K562 (cell line): ENCODE data around the gene SMC3. TPM values are rescaled to one million over a fixed set of nuclear protein-coding genes. Genes with fewer than 3 reads are reported as not detected.

Experiments
- ATAC-seq: fragments of 200-7000 bp; cut with Tn5 transposase; 3 replicates; pipeline ENCODE4 v1.9.1; 2020; ENCODE audit warnings: moderate library complexity
- BruUV-seq: library from RNA; stranded (reverse); fragments of 400-500 nt; replicated peaks from 2 replicates; lab custom pipeline; 2021; lab: Mats Ljungman, UMichigan
- CTCF ChIA-PET: fragments of 300-600 bp; formaldehyde crosslinking; extraction: SDS; loops from one replicate; lab custom pipeline; 2021; ENCODE audit warnings: low intra/inter-chr PET ratio; lab: Yijun Ruan, JAX
- POLR2A ChIA-PET: fragments of 300-600, 350-650 bp; sonication (Branson Sonifier 250); formaldehyde crosslinking; extraction: SDS; loops from one replicate; lab custom pipeline; 2021; ENCODE audit warnings: antibody characterized with exemption, inconsistent platforms; lab: Yijun Ruan, JAX
- DNase-seq, 4 experiments: peaks; one replicate each; pipeline versions ENCODE4 v3.0.0 to v3.0.0-alpha.2; 2011 to 2018; ENCODE audit warnings: low spot score in 3 of 4, mixed read lengths in 3 of 4; ENCODE audit errors: extremely low read depth in 1 of 4
- FAIRE-seq: peaks from 2 replicates; lab custom pipeline; 2011; peaks lifted over from hg19 to GRCh38; lab: Jason Lieb, UNC
- H2AFZ ChIP-seq: 2 replicates; pipeline ENCODE4 v1.6.0; 2011; ENCODE audit warnings: low read depth, low read length, control low read depth, inconsistent platforms
- H3K27ac ChIP-seq: fragments of 200-600 bp; 3 replicates; pipeline ENCODE4 v1.8.0; 2011; ENCODE audit warnings: low read depth, mild to moderate bottlenecking, control low read depth, inconsistent platforms, low read length, moderate library complexity, mixed read lengths; ENCODE audit errors: extremely low read depth
- H3K27me3 ChIP-seq, 2 experiments: fragments of 300-600 bp in 1 of 2; 2 replicates in 1 of 2; 3 replicates in 1 of 2; pipeline versions ENCODE4 v1.6.0 to v1.8.0; 2011; ENCODE audit warnings: inconsistent platforms in 2 of 2, low read length in 2 of 2, mild to moderate bottlenecking in 1 of 2, mixed read lengths in 1 of 2, moderate library complexity in 1 of 2; ENCODE audit not compliant: control insufficient read depth in 2 of 2, insufficient read depth in 2 of 2
- H3K36me3 ChIP-seq: fragments of 300-600 bp; 3 replicates; pipeline ENCODE4 v1.8.0; 2011; ENCODE audit warnings: mild to moderate bottlenecking, low read length, inconsistent platforms; ENCODE audit not compliant: control insufficient read depth, insufficient read depth
- H3K4me1 ChIP-seq, 2 experiments: fragments of 200-600 bp in 1 of 2; replicated peaks in 1 of 2; 2 replicates in 1 of 2; 3 replicates in 1 of 2; pipeline versions ENCODE4 v1.5.1 to v1.8.0; 2011; ENCODE audit warnings: inconsistent platforms in 2 of 2, low read length in 2 of 2, mild to moderate bottlenecking in 1 of 2, mixed read lengths in 1 of 2, moderate library complexity in 1 of 2; ENCODE audit not compliant: control insufficient read depth in 2 of 2, insufficient read depth in 2 of 2
- H3K4me2 ChIP-seq: 2 replicates; pipeline ENCODE4 v1.6.1; 2011; ENCODE audit warnings: low read length, control low read depth, inconsistent platforms, mixed read lengths; ENCODE audit not compliant: insufficient read depth
- H3K4me3 ChIP-seq: fragments of 200-600 bp; sonication (generic), shearing (Covaris generic); 2 replicates; pipeline ENCODE4 v1.5.1; 2016; ENCODE audit warnings: control low read depth, inconsistent platforms
- H3K79me2 ChIP-seq: fragments of 200-600 bp; 3 replicates; pipeline ENCODE4 v1.8.0; 2011; ENCODE audit warnings: low read length, inconsistent platforms; ENCODE audit not compliant: control insufficient read depth, insufficient read depth
- H3K9ac ChIP-seq, 2 experiments: 2 replicates each; pipeline versions ENCODE4 v1.6.0 to v1.6.1; 2011; ENCODE audit warnings: low read depth in 2 of 2, low read length in 2 of 2, control low read depth in 1 of 2, inconsistent platforms in 1 of 2, mild to moderate bottlenecking in 1 of 2, mixed read lengths in 1 of 2; ENCODE audit not compliant: insufficient read depth in 1 of 2
- H3K9me1 ChIP-seq: one replicate; pipeline ENCODE4 v1.6.0; 2011; ENCODE audit warnings: inconsistent platforms, mild to moderate bottlenecking, low read length, moderate library complexity; ENCODE audit not compliant: control insufficient read depth, insufficient read depth
- H3K9me3 ChIP-seq: replicated peaks from 2 replicates; pipeline ENCODE4 v1.5.1; 2011; ENCODE audit warnings: low read depth, low read length, inconsistent platforms; ENCODE audit not compliant: control insufficient read depth, insufficient read depth
- H4K20me1 ChIP-seq: replicated peaks from 2 replicates; pipeline ENCODE4 v1.6.1; 2011; ENCODE audit warnings: low read length, inconsistent platforms, mixed read lengths; ENCODE audit not compliant: control insufficient read depth, insufficient read depth
- CXXC5 ChIP-seq: fragments of 250-450 bp; sonication (Bioruptor Pico); IDR thresholded peaks from 2 replicates; pipeline ENCODE4 v1.8.0; 2022; ENCODE audit warnings: inconsistent platforms, mild to moderate bottlenecking, moderate library complexity
- EGR1 ChIP-seq: fragments of 450-650 bp; conservative IDR thresholded peaks from 2 replicates; pipeline ENCODE4 v1.6.1; 2017; ENCODE audit warnings: mild to moderate bottlenecking
- HDAC1 ChIP-seq, 2 experiments: fragments of 450-650 bp; IDR thresholded peaks; 2 replicates each; pipeline ENCODE4 v1.6.1; 2016 to 2017; ENCODE audit warnings: inconsistent platforms in 1 of 2, mild to moderate bottlenecking in 1 of 2, moderate library complexity in 1 of 2
- KDM5B ChIP-seq: fragments of 200-600 bp; sonication (generic); IDR thresholded peaks from 2 replicates; pipeline ENCODE4 v1.6.1; 2012; ENCODE audit warnings: low read depth, mild to moderate bottlenecking, moderate library complexity, low read length, control low read depth, inconsistent platforms; ENCODE audit not compliant: insufficient replicate concordance
- MLLT1 ChIP-seq, 2 experiments: fragments of 450-650 bp; IDR thresholded peaks; 2 replicates each; pipeline ENCODE4 v1.6.1; 2016
- MXD1 ChIP-seq: fragments of 250-450 bp; sonication (Bioruptor Pico); IDR thresholded peaks from 2 replicates; pipeline ENCODE4 v1.8.0; 2021; ENCODE audit warnings: borderline replicate concordance, mild to moderate bottlenecking, moderate library complexity; ENCODE audit not compliant: poor library complexity, severe bottlenecking
- NCOA6 ChIP-seq: fragments of 450-650 bp; IDR thresholded peaks from 2 replicates; pipeline ENCODE4 v1.6.1; 2017; ENCODE audit warnings: mild to moderate bottlenecking
- NFRKB ChIP-seq: fragments of 450-650 bp; IDR thresholded peaks from 2 replicates; pipeline ENCODE4 v1.6.1; 2016; ENCODE audit warnings: low read depth
- NR2C2 ChIP-seq, 2 experiments: fragments of 200-800 bp in 1 of 2; sonication (Bioruptor generic) in 1 of 2; sonication (generic) in 1 of 2; formaldehyde crosslinking in 1 of 2; IDR thresholded peaks; 2 replicates each; pipeline versions ENCODE4 v1.6.1 to v1.8.0; 2016 to 2022; ENCODE audit warnings: mild to moderate bottlenecking in 1 of 2, missing compliant biosample characterization in 1 of 2, missing genetic modification characterization in 1 of 2, missing genetic modification reagents in 1 of 2
- NR4A1 ChIP-seq, 2 experiments: fragments of 250-450 bp in 1 of 2; fragments of 450-650 bp in 1 of 2; sonication (Bioruptor Pico) in 1 of 2; IDR thresholded peaks; 2 replicates each; pipeline versions ENCODE4 v1.4.0 to v1.6.1; 2016 to 2020; ENCODE audit warnings: mild to moderate bottlenecking in 2 of 2, missing compliant biosample characterization in 1 of 2, missing genetic modification characterization in 1 of 2, moderate library complexity in 1 of 2
- NRF1 ChIP-seq, 2 experiments: fragments of 450-650 bp; IDR thresholded peaks in 1 of 2; conservative IDR thresholded peaks in 1 of 2; 2 replicates each; pipeline ENCODE4 v1.6.1; 2014; ENCODE audit warnings: mild to moderate bottlenecking in 2 of 2
- PHF8 ChIP-seq: fragments of 200-600 bp; sonication (generic); IDR thresholded peaks from 2 replicates; pipeline ENCODE4 v1.6.1; 2012; ENCODE audit warnings: mixed run types, mild to moderate bottlenecking, inconsistent platforms, low read length, moderate library complexity, borderline replicate concordance
- RBBP5 ChIP-seq: fragments of 200-600 bp; sonication (generic); IDR thresholded peaks from 2 replicates; pipeline ENCODE4 v1.6.1; 2012; ENCODE audit warnings: borderline replicate concordance, mild to moderate bottlenecking, low read length, control low read depth, inconsistent platforms; ENCODE audit not compliant: insufficient read depth, poor library complexity, severe bottlenecking
- RBFOX2 ChIP-seq: fragments of 200-400 bp; formaldehyde crosslinking; IDR thresholded peaks from 2 replicates; pipeline ENCODE4 v1.6.1; 2017; ENCODE audit warnings: low read depth, mild to moderate bottlenecking, low read length, moderate library complexity
- SMARCA4 ChIP-seq: fragments of 450-650 bp; IDR thresholded peaks from 2 replicates; pipeline ENCODE4 v1.6.1; 2016
- TBP ChIP-seq: optimal IDR thresholded peaks from 2 replicates; pipeline ENCODE3; 2011; ENCODE audit warnings: low read depth, low read length, improper control_type of control experiment
- ZNF175 ChIP-seq: fragments of 200-800 bp; sonication (Bioruptor generic); IDR thresholded peaks from 2 replicates; pipeline ENCODE4 v1.6.1; 2016; ENCODE audit warnings: low read depth, mild to moderate bottlenecking, missing genetic modification characterization, missing compliant biosample characterization
- WGBS: fragments of 100-300 bp; shearing (Covaris generic); methylation state at CpG from one replicate; pipeline ENCODE4 v1.1.6; 2016; ENCODE audit warnings: low coverage, mixed read lengths; ENCODE audit not compliant: insufficient coverage; ENCODE audit errors: missing lambda C conversion rate; 5-methylcytosine and 5-hydroxymethylcytosine counted together
- in situ Hi-C: fragments of 300-500 bp; cut with MboI; formaldehyde crosslinking; loops from 4 replicates; pipeline ENCODE4 v1.15.0; 2018; ENCODE audit warnings: inconsistent platforms, mixed read lengths
- intact Hi-C: fragments of 100-400 bp; cut with micrococcal nuclease; formaldehyde crosslinking; loops from 2 replicates; pipeline ENCODE4 v1.14.2; 2022
- polyA plus RNA-seq, 8 experiments: library from polyadenylated mRNA; depleted of rRNA in 4 of 8; stranded (reverse) in 5 of 8; unstranded in 3 of 8; fragments of >200 nt; fragmentation: Nextera tagmentation in 2 of 8; fragmentation: Illumina TruSeq in 1 of 8; extraction: Ambion mirVana in 2 of 8; extraction: Trizol in 1 of 8; gene quantifications; 2 replicates each; pipeline versions ENCODE4 v1.2.1 to v1.2.3, GENCODE V29; 2011 to 2014; ENCODE audit warnings: inconsistent platforms in 1 of 8, missing spikeins in 1 of 8
- total RNA-seq, 7 experiments: library from RNA; depleted of rRNA in 6 of 7; stranded (reverse); fragments of >200 nt in 6 of 7; fragmentation: Illumina TruSeq in 2 of 7; extraction: Trizol in 2 of 7; gene quantifications; 2 replicates each; pipeline versions ENCODE4 v1.2.1 to v1.2.3, GENCODE V29; 2011 to 2021; ENCODE audit warnings: low replicate concordance in 1 of 7

The SMC3 gene
- total and polyA plus RNA-seq, 9 of the 15 experiments (the other 6 are each of a cell fraction or from before 2014, with no cell fraction given) = 21.3 to 62.6 (median 39.3) TPM

- Histone ChIP-seq H3K9ac (peak overlapping the region; percentile 90 to 93), H3K27me3 (no peaks in the 10 kb centered on the region), H3K4me1 (peaks cover 14 to 18% of the 10 kb centered on the region in 2 experiments), H2AFZ (peak overlapping the region; percentile 77), H3K9me3 (no peaks in the 10 kb centered on the region), H3K27ac (peak overlapping the region; percentile 85), H3K4me3 (peak overlapping the region; percentile 66), H3K9me1 (no peaks in the 10 kb centered on the region), H3K79me2 (peaks cover 56% of the 10 kb centered on the region), H4K20me1 (no peaks in the 10 kb centered on the region), H3K36me3 (no peaks in the 10 kb centered on the region), H3K4me2 (peak overlapping the region; percentile 84)
- 1% methylated on average over 24 of the region's 31 CpGs for WGBS
- intact Hi-C loops (loop anchor here (5.0 kb wide), 1 partner anchor 227 kb away; the partner anchor contains the start of gene PDCD4), in situ Hi-C loops (no loop called here)
- POLR2A ChIA-PET = interaction anchor here (1.0 to 1.7 kb wide), 3 partner anchors 8 to 19 kb away, joined by 3 to 5 read pairs (median 4); no protein-coding TSS in a partner anchor
- DNase-seq (peak in 1 of 4 experiments; percentile 57), ATAC-seq (peak; percentile 43), FAIRE-seq (no peak)
- BruUV-seq = TSS peak; percentile 40
- CTCF ChIA-PET = no interaction called here
- TF ChIP-seq PHF8 (peak; percentile 18; the same call in 1 of the 2 replicates), MLLT1 (IDR thresholded peaks at IDR 0.05) (0 out of 4 replicates have a peak, but pooled peaks of 1 of the 2 experiments have one; percentile 51), NFRKB (peak; percentile 63; the same call in 1 of the 2 replicates), RBFOX2 (peak; percentile 37; the same call in 1 of the 2 replicates), NCOA6 (no peak), CXXC5 (peak; percentile 26; the same call in 1 of the 2 replicates), NR2C2 (CRISPR knock-in tag; IDR thresholded peaks at IDR 0.05) (no peak), NR2C2 (tag; IDR thresholded peaks at IDR 0.05) (peak; percentile 42), NRF1 (conservative IDR thresholded peaks at IDR 0.05 in 1 of 2, IDR thresholded peaks at IDR 0.05 in 1 of 2) (peak; percentile 73 to 78), RBBP5 (peak; percentile 5), EGR1 (peak; percentile 16; the same call in 1 of the 2 replicates), TBP (peak; percentile 11), NR4A1 (CRISPR knock-in tag; IDR thresholded peaks at IDR 0.05) (no peak), NR4A1 (tag; IDR thresholded peaks at IDR 0.05) (0 out of 2 replicates have a peak, but pooled peaks have one; percentile 27), HDAC1 (IDR thresholded peaks at IDR 0.05) (0 out of 4 replicates have a peak, but pooled peaks of 1 of the 2 experiments have one; percentile 1), SMARCA4 (0 out of 2 replicates have a peak, but pooled peaks have one; percentile 20), KDM5B (peak; percentile 40), MXD1 (no peak), ZNF175 (CRISPR knock-in tag) (0 out of 2 replicates have a peak, but pooled peaks have one; percentile 41)
Observed at GRCh38 chr10:110644598-110645462, 77.3 kb downstream of the SMC3 start.
